Vagina (tissue), 2 donors: ENCODE measurements around the gene CPNE8. TPM values are rescaled to one million over a fixed set of nuclear protein-coding genes. Genes with fewer than 3 reads are reported as not detected.

Experiments
- DNase-seq, 2 donors: peaks; one replicate each; pipeline ENCODE4 v3.0.0-alpha.2; 2017; ENCODE audit errors: extremely low spot score in 2 of 2
- H3K27ac ChIP-seq: fragments of 200-600 bp; sonication (generic); one replicate; pipeline ENCODE4 v1.5.1; 2019
- H3K27me3 ChIP-seq: fragments of 200-600 bp; sonication (generic); one replicate; pipeline ENCODE4 v1.5.1; 2019
- H3K36me3 ChIP-seq, 2 donors: fragments of 200-600 bp; sonication (generic); one replicate each; pipeline ENCODE4 v1.5.1; 2017 to 2019
- H3K4me1 ChIP-seq: fragments of 200-600 bp; sonication (generic); one replicate; pipeline ENCODE4 v1.5.1; 2019
- H3K4me3 ChIP-seq, 2 donors: fragments of 200-600 bp; sonication (generic); 1 replicate in 1 of 2; 2 replicates in 1 of 2; pipeline ENCODE4 v1.5.1; 2016 to 2019
- H3K9me3 ChIP-seq: fragments of 200-600 bp; sonication (generic); one replicate; pipeline ENCODE4 v1.5.1; 2019
- CTCF ChIP-seq, 3 experiments: fragments of 450-650 bp in 2 of 3; fragments of 200-600 bp in 1 of 3; sonication (generic) in 1 of 3; IDR thresholded peaks; one replicate each; pipeline ENCODE4 v1.5.1; 2017 to 2019; ENCODE audit warnings: antibody characterized with exemption in 3 of 3, mild to moderate bottlenecking in 2 of 3, moderate library complexity in 2 of 3
- POLR2A ChIP-seq, 2 donors: fragments of 450-650 bp; IDR thresholded peaks; one replicate each; pipeline ENCODE4 v1.6.1; 2017; ENCODE audit warnings: antibody characterized with exemption in 2 of 2, mild to moderate bottlenecking in 2 of 2, moderate library complexity in 2 of 2
- POLR2AphosphoS5 ChIP-seq, 2 donors: sonication (generic); formaldehyde crosslinking; IDR thresholded peaks; one replicate each; pipeline ENCODE4 v1.9.0; 2017; ENCODE audit warnings: antibody characterized with exemption in 2 of 2, mild to moderate bottlenecking in 2 of 2, low read depth in 1 of 2; ENCODE audit not compliant: insufficient read depth in 1 of 2
- intact Hi-C: fragments of 100-400 bp; cut with DNase I; formaldehyde crosslinking; loops from one replicate; pipeline ENCODE4 v1.15.1; 2023
- total RNA-seq: library from RNA; depleted of rRNA; stranded (reverse); fragments of >200 nt; gene quantifications from one replicate; pipeline ENCODE4 v1.2.3, GENCODE V29; 2016

Gene CPNE8
- total RNA-seq, 1 donor from 2014 or later: 15.0 TPM

- no peaks in the 10 kb centered on the region for H3K36me3 ChIP-seq
- no peak overlapping the region for H3K27ac ChIP-seq
- no peaks in the 10 kb centered on the region for H3K4me1 ChIP-seq
- H3K27me3 ChIP-seq: no peaks in the 10 kb centered on the region
- intact Hi-C loops: no loop called here
- TF ChIP-seq POLR2A (IDR thresholded peaks at IDR 0.05) (no peak), POLR2AphosphoS5 (IDR thresholded peaks at IDR 0.05; ENCODE audit: insufficient read depth in 1 of 2, low read depth in 1 of 2) (no peak)
- H3K9me3 ChIP-seq: no peaks in the 10 kb centered on the region
- H3K4me3 ChIP-seq: no peak overlapping the region
- no peak for DNase-seq
Observed at GRCh38 chr12:38669081-38669480, 236.3 kb downstream of the CPNE8 start.

GRCh38 chr12:38666425-38666824 lies 239.0 kb downstream of the CPNE8 start:
- DNase-seq: no peak
- H3K9me3 ChIP-seq: no peaks in the 10 kb centered on the region
- no peaks in the 10 kb centered on the region for H3K4me1 ChIP-seq
- no peaks in the 10 kb centered on the region for H3K36me3 ChIP-seq
- intact Hi-C loops: no loop called here
- no peak overlapping the region for H3K27ac ChIP-seq
- TF ChIP-seq CTCF (IDR thresholded peaks at IDR 0.05) (no peak), POLR2AphosphoS5 (IDR thresholded peaks at IDR 0.05; ENCODE audit: insufficient read depth in 1 of 2, low read depth in 1 of 2) (no peak), POLR2A (IDR thresholded peaks at IDR 0.05) (no peak)
- no peak overlapping the region for H3K4me3 ChIP-seq
- no peaks in the 10 kb centered on the region for H3K27me3 ChIP-seq

GRCh38 chr12:38664661-38665269 lies 240.6 kb downstream of the CPNE8 start:
- no peak for DNase-seq
- intact Hi-C loops: no loop called here
- Histone ChIP-seq H3K27me3 (no peaks in the 10 kb centered on the region), H3K36me3 (no peaks in the 10 kb centered on the region), H3K27ac (no peak overlapping the region), H3K4me1 (no peaks in the 10 kb centered on the region), H3K9me3 (no peaks in the 10 kb centered on the region), H3K4me3 (no peak overlapping the region)
- TF ChIP-seq POLR2A (IDR thresholded peaks at IDR 0.05) (no peak), POLR2AphosphoS5 (IDR thresholded peaks at IDR 0.05; ENCODE audit: insufficient read depth in 1 of 2, low read depth in 1 of 2) (no peak), CTCF (IDR thresholded peaks at IDR 0.05) (no peak)

GRCh38 chr12:38662829-38663228 lies 242.6 kb downstream of the CPNE8 start:
- intact Hi-C loops: no loop called here
- H3K9me3 ChIP-seq: no peaks in the 10 kb centered on the region
- no peaks in the 10 kb centered on the region for H3K36me3 ChIP-seq
- no peaks in the 10 kb centered on the region for H3K27me3 ChIP-seq
- no peak overlapping the region for H3K4me3 ChIP-seq
- H3K4me1 ChIP-seq: no peaks in the 10 kb centered on the region
- no peak for DNase-seq
- no peak for TF ChIP-seq CTCF (IDR thresholded peaks at IDR 0.05)
- TF ChIP-seq POLR2AphosphoS5 (IDR thresholded peaks at IDR 0.05; ENCODE audit: insufficient read depth in 1 of 2, low read depth in 1 of 2): no peak
- no peak overlapping the region for H3K27ac ChIP-seq

- Histone ChIP-seq H3K27ac (no peak overlapping the region), H3K4me3 (no peak overlapping the region), H3K27me3 (no peaks in the 10 kb centered on the region), H3K36me3 (no peaks in the 10 kb centered on the region), H3K9me3 (no peaks in the 10 kb centered on the region), H3K4me1 (no peaks in the 10 kb centered on the region)
- intact Hi-C loops: no loop called here
- DNase-seq: no peak
- TF ChIP-seq CTCF (IDR thresholded peaks at IDR 0.05) (no peak), POLR2AphosphoS5 (IDR thresholded peaks at IDR 0.05; ENCODE audit: insufficient read depth in 1 of 2, low read depth in 1 of 2) (no peak), POLR2A (IDR thresholded peaks at IDR 0.05) (no peak)
Observed at GRCh38 chr12:38653650-38654049, 251.7 kb downstream of the CPNE8 start.
